ENCODE measurements around the gene CDX4. TPM values are rescaled to one million over a fixed set of nuclear protein-coding genes. Genes with fewer than 3 reads are reported as not detected.
A peak's percentile ranks its signal among the peaks of the same experiment; 100 is the strongest.
"Not testable (repeated sequence)": the region's sequence is repeated elsewhere in the genome, so short reads cannot be mapped to it uniquely, and the experiment has no call there.

Gene CDX4, protein sequence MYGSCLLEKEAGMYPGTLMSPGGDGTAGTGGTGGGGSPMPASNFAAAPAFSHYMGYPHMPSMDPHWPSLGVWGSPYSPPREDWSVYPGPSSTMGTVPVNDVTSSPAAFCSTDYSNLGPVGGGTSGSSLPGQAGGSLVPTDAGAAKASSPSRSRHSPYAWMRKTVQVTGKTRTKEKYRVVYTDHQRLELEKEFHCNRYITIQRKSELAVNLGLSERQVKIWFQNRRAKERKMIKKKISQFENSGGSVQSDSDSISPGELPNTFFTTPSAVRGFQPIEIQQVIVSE
- total RNA-seq: not detected

DNA sequence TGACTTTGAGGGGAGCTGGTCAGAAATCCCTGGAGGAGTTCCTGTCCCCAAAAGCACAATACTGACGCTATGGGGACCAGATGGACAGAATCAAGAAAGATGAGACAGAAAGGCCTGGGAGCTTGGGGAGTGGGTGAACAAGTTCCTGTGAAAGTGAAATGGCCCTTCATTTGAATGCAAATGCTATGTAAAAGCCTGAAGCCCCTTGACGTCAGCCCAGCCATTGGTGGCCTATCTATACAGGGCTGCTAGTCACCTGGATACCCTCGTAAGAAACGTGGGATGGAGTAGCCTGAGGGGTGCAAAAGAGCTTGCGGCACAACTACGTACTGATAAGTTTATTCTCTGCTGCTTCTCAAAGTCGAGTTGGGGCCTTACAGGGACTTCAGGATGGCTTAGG is at the start of gene CDX4:
CDX4 (plus strand) TSS at position 223 of the 400 bp plus-strand sequence. CDS start 201 bp downstream, outside the sequence.
- no peak for ATAC-seq
- DNase-seq (ENCODE audit: low spot score): no peak

DNA sequence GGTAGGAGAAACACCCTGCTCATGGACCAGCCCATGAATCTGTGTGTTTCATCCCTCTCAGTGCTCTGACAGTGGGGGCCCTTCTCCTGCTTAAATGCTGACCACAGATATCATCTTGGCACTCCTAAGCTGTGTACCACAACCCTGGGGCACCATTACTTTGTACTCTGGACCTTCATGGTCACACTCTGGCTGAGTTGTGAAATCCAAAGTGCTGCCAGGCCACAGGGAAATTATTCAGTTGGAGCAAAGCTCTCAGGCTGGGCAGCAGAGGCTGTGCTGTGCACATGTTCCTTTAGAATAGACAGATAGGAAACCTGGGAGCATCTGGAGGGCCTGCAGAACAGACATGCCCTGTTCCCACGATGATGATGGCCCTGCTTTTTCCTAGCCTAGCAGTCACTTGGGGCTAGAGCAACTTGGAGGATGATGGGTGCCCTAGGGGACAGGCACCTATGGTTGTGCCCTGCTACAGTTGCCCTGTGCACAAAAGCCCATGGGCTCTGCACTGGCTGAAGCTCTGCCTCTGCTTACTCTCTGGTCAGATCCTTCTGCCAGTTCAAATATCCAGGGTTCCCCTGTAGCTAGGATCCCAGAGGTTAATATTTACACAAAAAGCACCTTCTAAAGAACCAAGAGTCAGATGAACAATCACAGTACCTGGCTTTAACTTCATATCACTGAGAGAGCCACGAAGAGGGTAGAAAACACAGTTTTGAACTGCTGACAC is 48.5 kb upstream of the CDX4 start:
- peak; percentile 75 for DNase-seq (ENCODE audit: low spot score)
- peak; percentile 84 for ATAC-seq

DNA sequence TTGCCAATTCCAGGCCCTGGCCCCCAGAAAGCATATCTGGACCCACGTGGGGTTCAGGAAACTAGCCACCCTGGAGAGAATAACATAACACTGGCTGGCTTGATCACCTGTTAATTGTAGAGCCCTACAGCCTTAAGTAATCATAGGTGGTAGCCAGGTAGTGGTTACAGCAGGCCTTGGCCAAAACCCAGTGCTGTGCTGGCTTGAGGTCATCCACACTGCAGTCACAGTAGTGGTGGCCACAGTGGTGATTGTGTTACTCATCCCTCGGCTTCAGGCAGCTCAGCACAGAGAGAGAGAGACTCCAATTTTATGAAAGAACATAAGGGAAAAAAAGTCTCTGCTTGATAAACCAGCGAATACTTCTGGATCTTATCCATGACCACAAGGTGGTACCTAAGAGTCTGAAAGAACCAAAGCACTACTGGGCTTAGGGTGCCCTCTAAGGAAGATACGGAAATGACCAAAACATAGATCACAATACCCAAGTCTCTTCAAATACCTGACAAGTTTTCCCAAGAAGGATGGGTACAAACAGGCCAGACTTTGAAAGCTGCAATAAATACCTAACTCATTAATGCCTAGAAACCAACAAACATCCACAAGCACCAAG is 46.6 kb upstream of the CDX4 start:
- peak; percentile 82 for ATAC-seq
- peak; percentile 67 for DNase-seq (ENCODE audit: low spot score)

DNA sequence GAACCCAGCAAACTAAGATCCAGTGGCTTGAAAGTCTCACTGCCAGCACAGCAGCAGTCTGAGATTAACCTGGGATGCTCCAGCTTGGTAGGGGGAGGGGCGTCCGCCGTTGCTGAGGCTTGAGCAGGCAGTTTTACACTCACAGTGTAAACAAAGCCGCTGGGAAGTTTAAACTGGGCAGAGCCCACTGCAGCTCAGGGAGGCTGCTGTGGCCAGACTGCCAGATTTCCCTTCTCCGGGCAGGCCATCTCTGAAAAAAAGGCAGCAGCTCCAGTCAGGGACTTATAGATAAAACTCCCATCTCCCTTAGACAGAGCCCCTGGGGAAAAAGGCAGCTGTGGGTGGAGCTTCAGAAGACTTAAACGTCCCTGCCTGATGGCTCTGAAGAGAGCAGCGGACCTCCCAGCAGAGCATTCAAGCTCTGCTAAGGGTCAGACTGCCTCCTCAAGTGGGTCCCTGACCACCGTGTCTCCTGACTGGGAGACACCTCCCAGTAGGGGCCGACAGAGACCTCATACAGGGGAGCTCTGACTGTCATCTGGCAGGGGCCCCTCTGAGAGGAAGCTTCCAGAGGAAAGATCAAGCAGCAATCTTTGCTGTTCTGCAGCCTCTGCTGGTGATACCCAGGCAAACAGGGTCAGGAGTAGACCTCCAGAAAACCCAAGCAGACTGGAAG is 45.1 kb upstream of the CDX4 start:
- no peak for DNase-seq (ENCODE audit: low spot score)
- ATAC-seq: no peak

DNA sequence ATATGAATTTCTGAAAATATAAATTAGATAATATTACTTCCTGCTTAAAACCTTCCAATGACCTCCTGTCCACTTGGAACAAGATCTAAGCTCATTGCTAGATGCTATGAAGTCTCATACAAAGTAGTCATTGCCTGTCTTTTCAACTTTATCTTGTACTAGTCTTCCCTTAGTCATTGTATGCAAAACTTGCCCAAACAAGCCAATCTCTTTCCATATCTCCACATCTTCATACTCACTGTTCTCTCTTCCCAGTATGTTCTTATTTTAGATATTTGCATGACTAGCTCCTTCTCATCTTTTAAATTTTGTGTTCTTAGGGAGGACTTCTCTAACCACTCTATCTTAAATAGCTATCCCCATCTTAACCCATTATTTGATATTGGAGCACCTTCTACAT is 33.9 kb upstream of the CDX4 start:
- ATAC-seq (no peak), DNase-seq (ENCODE audit: low spot score) (no peak)

DNA sequence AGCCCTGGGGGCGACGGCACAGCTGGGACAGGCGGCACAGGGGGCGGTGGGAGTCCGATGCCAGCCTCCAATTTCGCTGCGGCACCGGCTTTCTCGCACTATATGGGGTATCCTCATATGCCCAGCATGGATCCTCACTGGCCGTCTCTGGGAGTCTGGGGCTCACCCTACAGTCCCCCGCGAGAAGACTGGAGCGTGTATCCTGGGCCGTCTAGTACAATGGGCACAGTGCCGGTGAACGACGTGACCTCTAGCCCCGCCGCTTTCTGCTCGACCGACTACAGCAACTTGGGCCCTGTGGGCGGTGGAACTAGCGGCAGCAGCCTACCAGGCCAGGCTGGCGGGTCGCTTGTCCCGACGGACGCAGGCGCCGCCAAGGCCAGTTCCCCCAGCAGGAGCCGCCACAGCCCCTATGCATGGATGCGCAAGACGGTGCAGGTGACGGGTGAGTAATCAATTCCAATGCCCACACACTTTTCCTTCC is 500 bp downstream of the CDX4 start:
- ATAC-seq: no peak
- no peak for DNase-seq (ENCODE audit: low spot score)

DNA sequence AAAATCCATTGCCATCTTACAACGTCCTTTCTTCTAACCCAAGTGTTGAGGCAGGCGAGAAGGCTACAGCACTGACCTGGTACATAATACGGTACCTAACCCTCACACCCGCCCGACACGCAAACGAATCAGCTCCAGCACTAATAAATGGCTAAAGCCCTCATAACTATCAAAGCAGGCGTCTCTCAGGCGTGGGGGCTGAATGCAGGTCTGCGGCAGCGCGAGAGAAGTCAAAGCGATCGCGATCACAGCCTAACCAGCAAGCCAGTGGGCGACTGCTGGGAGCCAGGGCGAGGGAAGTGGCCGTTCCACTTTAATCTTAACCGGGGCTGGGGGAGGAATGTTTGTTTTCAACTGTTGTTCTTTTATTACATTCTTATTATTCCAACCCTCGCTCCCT is 1.5 kb downstream of the CDX4 start:
- DNase-seq (ENCODE audit: low spot score) (no peak), ATAC-seq (no peak)

DNA sequence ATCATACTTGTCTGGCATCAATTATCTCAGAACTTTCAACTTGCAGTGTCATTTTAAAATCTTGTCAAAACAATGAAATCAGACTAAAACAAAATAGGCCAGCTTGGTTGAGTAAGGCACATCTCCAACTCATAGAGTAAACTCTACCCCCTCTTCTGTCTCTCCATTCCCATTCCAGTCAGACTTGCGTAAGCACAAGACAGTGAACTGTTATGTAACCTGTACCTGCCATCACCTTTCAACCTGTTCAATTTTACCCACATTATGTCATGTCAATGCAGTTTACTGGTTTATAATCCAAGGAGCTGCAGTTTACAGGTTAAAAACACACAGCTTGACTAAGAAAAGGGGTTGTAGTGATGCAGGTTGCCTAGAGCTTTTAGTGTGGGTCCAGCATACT is 8.3 kb downstream of the CDX4 start:
- no peak for DNase-seq (ENCODE audit: low spot score)
- ATAC-seq: peak; percentile 78

DNA sequence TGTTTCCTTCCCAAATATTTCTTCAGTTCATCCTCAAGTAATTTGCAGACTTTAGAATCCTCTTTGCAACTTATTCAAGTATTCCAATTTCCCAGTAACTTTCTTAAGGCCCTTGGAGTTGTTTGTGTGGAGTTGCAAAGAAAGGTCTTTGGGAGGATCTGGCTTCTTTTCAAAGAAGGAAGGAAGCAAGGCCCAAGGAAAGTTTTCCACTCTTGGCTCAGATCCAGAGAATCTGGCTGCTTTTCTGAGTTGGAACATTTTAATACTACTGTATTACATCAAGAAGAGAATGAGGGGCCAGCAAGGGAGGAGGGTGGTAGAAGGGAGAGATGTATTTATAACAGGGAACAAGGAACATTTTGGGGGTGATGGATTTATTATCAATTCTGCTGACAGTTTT is 10.5 kb downstream of the CDX4 start:
- no peak for ATAC-seq

DNA sequence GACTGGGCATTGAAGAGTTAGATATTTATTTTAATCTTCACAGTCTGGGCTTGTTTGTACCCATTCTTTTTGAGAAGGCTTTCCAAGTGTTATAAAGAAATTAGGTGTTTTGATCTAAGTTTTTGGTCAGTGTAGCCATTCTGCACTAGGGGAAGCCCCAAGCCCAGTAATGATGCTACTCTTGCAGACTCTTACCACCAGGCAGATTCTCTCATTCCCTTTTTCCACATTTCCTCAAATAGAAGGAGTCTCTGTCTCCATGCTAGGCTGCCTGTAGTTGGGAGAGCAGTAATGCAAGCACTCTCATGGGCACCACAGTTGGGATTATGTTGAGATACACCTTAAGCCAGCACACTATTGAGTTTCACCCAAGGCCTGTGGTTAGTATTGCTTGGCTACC is 21.5 kb downstream of the CDX4 start:
- DNase-seq (ENCODE audit: low spot score) (no peak), ATAC-seq (no peak)

More for the DNA sequence above, 10.5 kb downstream of the CDX4 start:
- no peak for DNase-seq (ENCODE audit: low spot score)

DNA sequence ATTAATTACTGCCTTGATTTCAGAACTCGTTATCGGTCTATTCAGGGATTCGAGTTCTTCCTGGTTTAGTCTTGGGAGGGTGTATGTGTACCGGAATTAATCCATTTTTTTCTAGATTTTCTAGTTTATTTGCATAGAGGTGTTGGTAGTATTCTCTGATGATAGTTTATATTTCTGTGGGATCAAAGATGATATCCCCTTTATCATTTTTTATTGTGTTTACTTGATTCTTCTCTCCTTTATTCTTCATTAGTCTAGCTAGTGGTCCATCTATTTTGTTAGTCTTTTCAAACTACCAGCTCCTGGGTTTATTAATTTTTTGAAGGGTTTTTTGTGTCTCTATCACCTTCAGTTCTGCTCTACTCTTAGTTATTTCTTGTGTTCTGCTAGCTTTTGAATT is 32.1 kb downstream of the CDX4 start:
- DNase-seq (ENCODE audit: low spot score) (no peak), ATAC-seq (no peak)

DNA sequence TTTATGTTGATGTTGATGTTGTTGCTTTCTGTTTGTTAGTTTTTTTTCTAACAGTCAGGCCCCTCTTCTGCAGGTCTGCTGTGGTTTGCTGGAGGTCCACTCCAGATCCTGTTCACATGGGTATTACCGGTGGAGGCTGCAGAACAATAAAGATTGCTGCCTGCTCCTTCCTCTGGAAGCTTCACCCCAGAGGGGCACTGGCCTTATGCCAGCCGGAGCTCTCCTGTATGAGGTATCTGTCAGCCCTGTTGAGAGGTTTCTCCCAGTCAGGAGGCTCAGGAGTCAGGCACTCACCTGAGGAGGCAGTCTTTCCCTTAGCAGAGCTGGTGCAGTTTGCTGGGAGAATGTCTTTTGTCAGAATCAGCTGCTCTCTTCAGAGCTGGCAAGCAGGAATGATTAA is 34.7 kb downstream of the CDX4 start:
- ATAC-seq (no peak), DNase-seq (ENCODE audit: low spot score) (no peak)

DNA sequence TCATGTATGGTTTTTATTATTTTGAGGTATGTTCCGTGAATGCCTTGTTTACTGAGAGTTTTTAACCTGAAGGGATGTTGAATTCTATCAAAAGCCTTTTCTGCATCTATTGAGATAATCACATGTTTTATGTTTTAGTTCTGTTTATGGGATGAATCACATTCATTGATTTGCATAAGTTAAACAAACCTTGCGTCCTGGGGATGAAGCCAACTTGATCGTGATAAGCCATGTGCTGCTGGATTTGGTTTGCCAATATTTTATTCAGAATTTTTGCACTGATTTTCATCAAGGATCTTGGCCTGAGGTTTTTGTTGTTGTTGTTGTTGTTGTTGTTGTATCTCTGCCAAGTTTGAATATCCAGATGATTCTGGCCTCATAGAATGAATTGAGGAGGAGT is 43.8 kb downstream of the CDX4 start:
- no peak for DNase-seq (ENCODE audit: low spot score)
- ATAC-seq: no peak

DNA sequence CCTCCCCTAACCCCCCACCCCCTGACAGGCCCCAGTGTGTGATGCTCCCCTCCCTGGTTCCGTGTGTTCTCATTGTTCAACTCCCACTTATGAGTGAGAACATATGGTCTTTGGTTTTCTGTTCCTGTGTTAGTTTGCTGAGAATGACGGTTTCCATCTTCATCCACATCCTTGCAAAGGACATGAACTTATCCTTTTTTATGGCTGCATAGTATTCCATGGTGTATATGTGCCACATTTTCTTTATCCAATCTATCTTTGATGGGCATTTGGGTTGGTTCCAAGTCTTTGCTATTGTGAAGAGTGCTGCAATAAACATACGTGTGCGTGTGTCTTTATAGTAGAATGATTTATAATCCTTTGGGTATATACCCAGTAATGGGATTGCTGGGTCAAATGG is 45.3 kb downstream of the CDX4 start:
- DNase-seq (ENCODE audit: low spot score); ATAC-seq: not testable (repeated sequence)

Other genes starting within 250 kb of the CDX4 start
- gene NAP1L2, start 232.2 kb upstream of the CDX4 start, total RNA-seq: 0.55 TPM
- 0.88 TPM for gene CHIC1, start 116.1 kb downstream of the CDX4 start, total RNA-seq

Data from left lobe of liver (tissue), 2 donors.